NCI-H1436 treated with DMSO at 0.1 percent for 48 hours (cell line): ENCODE results near the gene NHERF1.

Source experiments
- DNase-seq: peaks from one replicate; lab custom pipeline; 2025; lab: John Stamatoyannopoulos, UW

NHERF1 gene

GRCh38 chr17:74785096-74785980 lies 36.9 kb downstream of the NHERF1 start:
- no peak for DNase-seq

- DNase-seq: no peak
Observed at GRCh38 chr17:74785981-74786360, 37.5 kb downstream of the NHERF1 start.

GRCh38 chr17:74786431-74787055 lies 38.1 kb downstream of the NHERF1 start:
- no peak for DNase-seq

DNA sequence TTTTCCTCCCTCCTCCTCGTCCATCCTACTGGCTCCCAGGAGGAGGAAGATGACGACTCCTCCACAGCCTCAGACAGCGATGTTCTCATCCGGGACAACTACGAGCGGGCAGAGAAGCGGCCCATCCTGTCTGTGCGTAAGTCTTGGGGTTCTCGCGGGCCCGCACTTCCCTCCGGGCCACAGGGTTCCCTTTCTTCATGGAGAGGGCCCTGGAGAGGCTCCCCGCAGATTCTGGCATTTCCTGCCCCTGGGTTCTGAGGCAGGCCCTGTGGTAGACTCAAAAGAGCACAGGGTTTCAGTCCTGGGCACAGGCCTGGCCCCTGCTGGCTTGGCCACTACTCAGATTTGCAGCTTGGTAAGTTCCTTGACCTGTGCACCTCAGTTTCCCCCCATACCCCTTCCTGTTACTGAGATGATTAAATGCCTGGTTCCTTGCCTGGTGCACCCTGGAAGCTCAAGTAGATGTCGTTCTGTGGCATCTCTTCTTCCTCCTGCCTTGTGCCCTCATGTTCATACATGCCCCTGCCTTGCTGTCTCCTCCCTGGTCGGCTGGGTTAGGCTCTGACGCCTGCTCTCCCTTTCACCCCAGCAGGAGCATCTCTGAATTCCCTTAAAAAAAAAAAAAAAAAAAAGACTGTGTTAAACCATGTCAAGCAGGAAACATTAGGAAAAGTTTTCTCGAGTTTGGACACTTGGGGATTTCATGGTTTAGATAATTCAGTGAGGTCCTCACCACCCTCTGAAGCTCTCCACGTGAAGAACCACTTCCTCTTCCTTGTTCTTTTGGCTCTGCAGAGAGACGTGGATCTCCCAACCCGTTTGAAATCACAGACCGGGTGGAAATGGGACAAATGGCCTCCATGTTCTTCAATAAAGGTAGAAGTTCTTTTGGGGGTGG lies 42.0 kb downstream of the NHERF1 start:
- no peak for DNase-seq

DNA sequence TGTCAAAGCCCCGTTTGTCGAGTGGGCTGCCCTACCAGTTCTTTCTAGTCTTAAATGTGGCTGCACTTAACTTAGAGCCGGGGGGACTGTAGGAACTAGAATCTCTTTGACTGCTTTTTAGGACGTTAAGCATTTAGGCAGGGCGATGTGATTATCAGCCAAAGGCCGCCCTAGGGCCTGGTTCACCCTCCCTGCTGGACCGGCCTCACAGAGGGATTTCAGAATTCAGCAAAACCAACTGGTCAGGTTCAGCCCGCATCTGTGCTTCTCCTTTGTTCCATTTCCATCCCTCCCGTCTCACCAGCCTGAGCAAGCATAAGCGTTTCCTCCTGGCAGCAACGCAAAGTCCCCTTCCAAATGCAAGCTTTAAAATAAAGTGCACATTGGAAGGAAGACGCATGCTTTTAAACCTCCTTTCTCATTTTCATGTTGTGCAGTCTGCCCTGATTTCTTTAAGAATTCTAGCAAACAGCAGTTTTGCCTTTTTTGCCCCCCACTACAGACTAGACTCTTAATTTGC lies 44.2 kb downstream of the NHERF1 start:
- DNase-seq: no peak

GRCh38 chr17:74795327-74796020 lies 47.0 kb downstream of the NHERF1 start:
- no peak for DNase-seq

DNA sequence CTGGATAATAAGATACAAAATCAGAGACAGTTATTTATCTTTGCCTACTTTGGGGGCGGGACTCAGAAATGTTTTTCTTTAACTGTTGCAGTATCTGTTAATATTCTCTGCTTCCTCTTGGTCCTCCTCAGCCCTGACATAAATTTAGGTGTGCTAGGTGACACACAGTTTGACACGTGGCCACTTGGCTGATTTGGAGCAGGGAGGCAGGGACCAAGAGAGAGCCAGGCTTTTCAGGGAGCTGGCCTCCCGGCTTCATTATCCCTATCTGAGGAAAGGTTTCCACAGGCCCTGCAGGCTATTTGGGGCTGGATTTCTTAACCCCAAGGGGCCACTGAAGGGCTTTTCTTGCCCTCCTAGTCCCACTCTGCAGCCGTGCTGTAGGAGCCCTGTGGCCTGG lies 47.8 kb downstream of the NHERF1 start:
- DNase-seq: no peak

DNA sequence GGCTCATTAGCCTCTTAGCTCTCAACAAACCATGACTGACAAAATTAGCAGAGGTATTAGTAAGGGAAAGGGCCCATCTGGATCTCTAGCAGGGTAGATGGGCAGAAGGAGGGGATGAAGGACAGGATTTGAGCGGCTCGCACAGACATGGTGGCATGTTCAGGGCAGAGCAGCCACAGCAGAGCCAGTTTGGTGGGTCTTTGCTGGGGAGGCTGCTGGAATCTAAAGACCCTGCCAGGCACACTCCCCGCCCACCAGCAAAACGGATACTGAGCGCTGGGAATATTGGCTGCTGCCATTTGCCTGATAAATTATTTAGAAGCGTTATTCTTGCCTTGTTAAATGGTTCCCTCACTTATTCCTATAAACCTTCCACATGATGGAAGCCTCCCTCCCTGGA lies 48.4 kb downstream of the NHERF1 start:
- no peak for DNase-seq

- DNase-seq: no peak
Observed at GRCh38 chr17:74797824-74798223, 49.4 kb downstream of the NHERF1 start.

- DNase-seq: no peak
Observed at GRCh38 chr17:74798239-74798707, 49.8 kb downstream of the NHERF1 start.

DNA sequence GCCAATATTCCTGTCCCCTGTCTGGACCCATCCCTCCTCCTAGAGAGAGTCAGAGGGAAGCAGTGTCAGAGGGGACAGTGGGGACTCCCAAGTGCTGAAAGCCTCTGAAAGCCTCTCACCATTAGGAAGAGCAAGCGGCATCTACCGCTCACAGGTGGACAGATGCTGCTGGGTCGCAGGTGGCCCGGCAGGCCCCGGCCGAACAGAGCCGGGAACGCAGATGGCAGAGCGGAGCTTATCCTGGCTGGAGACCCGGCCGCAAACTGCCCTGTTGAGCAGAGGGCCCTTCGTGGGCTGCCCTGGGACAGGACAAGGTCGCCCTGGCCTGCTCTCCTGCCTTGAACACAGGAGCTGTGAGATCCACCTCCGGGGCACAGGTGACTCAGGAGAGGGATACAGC lies 50.7 kb downstream of the NHERF1 start:
- no peak for DNase-seq

GRCh38 chr17:74800531-74800930 lies 52.1 kb downstream of the NHERF1 start:
- DNase-seq: no peak

- no peak for DNase-seq
Observed at GRCh38 chr17:74801896-74802295, 53.5 kb downstream of the NHERF1 start.

DNA sequence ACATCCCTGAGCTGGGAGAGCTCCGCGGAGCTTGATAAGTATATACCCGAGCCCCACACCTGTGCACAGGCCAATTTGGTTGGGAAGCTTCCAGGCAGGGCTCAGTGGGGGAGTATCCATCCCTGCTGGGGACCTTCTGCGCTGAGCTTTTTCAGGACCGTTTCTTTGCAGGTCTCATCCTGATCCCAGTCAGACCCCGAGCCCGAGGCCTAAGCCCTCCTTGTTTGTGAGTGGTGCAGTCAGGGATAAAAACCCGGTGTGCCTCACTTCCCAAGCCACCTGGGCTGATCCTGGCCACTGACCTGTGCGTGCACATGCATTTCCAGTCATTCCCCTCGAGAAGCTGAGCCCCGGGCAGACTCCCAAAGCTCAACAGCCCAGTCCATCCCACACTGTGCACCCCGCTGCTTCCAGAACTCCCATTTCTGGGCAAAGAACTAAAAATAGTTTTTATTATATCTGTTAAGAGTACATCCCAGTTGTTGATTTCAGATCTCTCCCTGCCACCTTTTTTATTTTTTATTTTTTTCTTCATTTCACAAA lies 55.0 kb downstream of the NHERF1 start:
- no peak for DNase-seq

- no peak for DNase-seq
Observed at GRCh38 chr17:74803971-74804370, 55.5 kb downstream of the NHERF1 start.

GRCh38 chr17:74804683-74805082 lies 56.3 kb downstream of the NHERF1 start:
- DNase-seq: no peak

GRCh38 chr17:74805591-74805991 lies 57.2 kb downstream of the NHERF1 start:
- DNase-seq: no peak

DNA sequence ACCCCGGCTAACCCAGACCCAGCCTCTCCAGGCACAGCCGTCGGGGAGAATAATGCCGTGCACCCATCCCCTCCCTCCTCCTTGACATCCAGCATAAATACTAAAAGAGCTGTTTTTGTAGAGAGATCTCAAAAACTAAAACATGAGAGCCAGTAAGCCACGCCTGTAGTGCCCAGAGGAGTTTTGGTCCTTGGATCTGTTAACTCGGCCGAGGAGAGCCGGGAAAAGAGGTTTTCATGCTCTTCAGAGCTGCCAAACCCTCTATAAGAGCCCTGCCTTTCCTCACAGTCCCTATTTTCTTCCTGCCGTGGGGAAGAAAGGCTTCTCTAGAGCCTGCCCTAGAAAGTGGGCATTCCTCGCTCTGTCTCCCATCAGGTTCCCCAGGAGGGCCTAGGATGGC lies 57.9 kb downstream of the NHERF1 start:
- no peak for DNase-seq

GRCh38 chr17:74807441-74807840 lies 59.0 kb downstream of the NHERF1 start:
- no peak for DNase-seq

DNA sequence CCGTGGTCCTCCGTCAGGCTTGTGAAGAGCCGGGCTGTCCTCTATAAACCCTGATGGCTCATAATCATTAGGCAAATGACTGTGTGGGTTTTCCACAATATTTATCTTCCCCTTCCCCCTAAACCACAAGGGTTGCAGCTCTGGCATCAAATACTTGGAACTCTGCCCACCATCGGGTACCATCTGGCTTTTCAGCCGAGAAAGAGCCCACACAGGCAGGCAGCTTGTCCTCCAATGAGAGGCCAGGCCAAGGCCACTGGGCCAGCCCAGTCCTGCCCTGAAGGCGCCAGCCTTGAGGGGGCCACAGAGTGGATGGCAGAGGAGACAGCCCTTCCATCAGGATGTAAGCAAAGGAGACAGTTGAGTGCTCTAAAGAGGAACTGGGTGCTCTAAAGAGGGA lies 59.5 kb downstream of the NHERF1 start:
- DNase-seq: no peak

- DNase-seq: no peak
Observed at GRCh38 chr17:74808714-74809430, 60.4 kb downstream of the NHERF1 start.
